GM19328 (cell line): Measurements from ENCODE around the gene EVL.

ENCODE experiments used
- ATAC-seq: cut with Tn5 transposase; IDR thresholded peaks from one replicate; pipeline ENCODE4 v1.9.1; 2021; ENCODE audit warnings: mild to moderate bottlenecking, moderate library complexity; ENCODE audit not compliant: unreplicated experiment

EVL gene

GRCh38 chr14:100107236-100107635 is 42.0 kb downstream of the EVL start:
- ATAC-seq: no peak

- no peak for ATAC-seq
These were observed 43.0 kb downstream of the EVL start for GRCh38 chr14:100108042-100108825.

DNA sequence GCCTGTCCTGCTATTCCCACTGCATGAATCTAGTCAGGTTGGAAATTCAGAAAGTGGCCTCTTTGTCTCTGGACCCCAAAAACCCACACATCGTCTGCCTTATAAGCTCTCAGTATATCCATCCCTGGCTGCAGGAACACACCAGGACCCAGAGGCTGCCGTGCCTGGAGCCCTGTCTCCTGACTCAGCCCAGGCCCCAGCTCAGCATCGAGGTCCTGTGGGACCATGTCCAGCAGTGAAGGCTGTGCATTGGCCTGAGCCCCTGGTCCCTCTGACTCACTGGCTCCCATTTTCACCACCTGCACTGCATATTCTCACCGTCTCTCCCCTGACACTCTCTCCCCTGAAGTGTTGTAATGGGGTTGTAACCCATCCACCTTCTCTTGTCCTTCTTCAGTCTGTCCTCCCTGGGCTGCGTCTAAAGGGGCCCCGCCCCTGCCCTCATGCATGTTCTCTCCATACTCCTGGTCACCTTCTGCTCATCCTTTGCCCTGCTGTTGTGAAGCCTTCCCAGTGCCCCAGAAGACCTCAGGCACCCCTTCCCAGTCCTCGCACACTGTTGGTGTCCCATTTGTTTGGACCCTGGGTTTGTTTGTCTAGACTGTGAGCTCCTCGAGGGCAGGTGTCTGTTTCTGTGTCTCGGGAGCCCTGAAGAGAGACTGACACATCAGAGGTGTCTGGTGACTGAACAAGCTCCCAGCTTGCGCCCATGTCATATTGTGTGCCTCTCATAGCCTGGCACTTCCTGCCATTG is 43.8 kb downstream of the EVL start:
- ATAC-seq: no peak

DNA sequence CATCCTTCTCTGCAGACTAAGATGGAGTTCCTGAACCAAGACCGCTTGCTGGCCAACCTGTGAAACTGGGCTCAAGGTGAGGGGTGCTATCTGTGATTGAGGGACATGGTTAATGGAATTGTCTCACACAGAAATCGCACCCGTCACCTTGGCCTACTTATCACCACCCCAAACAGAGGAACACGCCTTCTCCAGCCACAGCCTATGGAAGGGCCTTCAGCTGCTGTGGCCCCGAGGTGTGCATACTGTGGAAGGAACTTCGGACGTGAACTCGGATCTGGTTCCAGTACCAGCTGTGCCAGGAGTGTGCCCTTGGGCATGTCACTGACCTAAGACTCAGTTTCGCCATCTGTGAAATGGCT is 44.4 kb downstream of the EVL start:
- ATAC-seq: no peak

DNA sequence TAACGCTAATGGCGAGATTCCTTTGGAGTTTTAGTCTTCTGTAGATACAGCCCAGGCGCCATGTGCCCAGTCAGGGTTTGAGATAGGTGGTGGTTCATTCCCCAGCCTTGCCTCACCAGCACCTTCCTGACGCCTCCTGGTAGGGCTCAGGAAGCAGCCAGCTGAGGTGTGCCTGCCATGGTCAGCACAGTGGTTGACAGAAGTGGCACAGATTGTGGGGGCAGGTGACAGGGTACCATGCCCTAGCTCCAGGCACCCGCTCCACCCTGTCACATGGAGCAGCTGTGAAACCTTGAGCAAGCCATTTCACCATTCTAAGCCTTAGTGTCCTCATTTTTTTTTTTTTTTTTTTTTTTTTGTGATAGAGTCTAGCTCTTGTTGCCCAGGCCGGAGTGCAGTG is 45.6 kb downstream of the EVL start:
- ATAC-seq: no peak

GRCh38 chr14:100111931-100112704 is 46.9 kb downstream of the EVL start:
- ATAC-seq: no peak

- no peak for ATAC-seq
These were observed 49.0 kb downstream of the EVL start for GRCh38 chr14:100114109-100114765.

DNA sequence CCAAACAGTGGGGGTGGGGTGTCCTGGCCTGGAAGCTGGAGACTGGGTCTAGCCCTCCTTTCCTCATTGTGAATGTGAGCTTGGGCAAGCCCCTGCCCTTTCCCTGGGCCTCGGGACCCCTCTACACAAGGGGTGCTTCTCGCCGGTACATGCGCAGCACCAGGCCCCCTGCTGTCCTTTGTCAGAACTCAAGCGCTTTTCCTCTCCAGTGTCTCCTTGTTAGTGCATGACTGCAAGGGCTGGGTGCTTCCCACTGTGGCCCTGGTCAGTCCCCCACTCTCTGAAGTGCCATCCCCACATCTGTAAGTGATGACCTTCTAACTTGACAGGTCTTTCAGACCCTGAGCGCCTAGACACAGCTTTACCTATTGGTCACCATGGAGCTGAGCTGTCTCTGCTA is 50.0 kb downstream of the EVL start:
- no peak for ATAC-seq

DNA sequence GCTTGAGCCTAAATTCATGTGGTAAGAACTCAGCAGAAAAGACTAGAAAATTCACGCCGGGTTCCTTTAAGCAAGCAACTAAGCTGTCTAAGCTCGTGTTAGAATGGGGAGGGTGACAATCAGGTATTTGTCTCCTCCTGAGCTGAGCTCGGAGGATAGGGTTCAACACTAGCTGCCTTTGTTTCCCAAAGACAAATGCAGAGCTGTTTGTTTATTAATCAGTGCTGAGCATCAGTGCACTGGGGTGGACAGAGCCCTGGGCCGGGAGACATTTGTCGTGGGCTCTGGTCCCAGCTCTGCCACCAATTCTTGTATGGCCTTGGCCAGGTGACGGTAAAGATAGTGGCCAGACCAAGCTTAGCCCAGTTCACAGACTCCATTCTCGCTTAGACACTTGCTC is 50.5 kb downstream of the EVL start:
- no peak for ATAC-seq

DNA sequence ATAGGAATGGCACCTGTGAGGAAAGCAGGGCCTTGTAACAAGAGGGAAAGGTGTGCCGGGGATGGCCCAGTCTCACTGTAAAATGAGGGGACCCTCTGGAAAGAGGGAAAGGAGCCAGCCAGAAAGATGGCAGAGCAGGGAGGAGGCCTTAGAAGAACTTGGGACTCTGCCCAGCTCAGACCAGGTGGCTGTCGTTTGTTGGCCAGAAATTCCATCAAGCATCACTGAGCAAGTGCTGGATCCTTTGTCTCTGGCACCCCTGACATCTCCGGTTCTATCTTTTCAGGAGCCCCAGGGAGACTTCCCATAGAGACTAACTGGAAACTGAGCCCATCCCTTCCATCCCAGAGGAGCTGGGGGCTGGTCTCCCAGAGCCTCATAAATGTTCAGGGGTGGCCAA is 50.9 kb downstream of the EVL start:
- ATAC-seq: no peak

- no peak for ATAC-seq
These were observed 51.8 kb downstream of the EVL start for GRCh38 chr14:100117026-100117425.

DNA sequence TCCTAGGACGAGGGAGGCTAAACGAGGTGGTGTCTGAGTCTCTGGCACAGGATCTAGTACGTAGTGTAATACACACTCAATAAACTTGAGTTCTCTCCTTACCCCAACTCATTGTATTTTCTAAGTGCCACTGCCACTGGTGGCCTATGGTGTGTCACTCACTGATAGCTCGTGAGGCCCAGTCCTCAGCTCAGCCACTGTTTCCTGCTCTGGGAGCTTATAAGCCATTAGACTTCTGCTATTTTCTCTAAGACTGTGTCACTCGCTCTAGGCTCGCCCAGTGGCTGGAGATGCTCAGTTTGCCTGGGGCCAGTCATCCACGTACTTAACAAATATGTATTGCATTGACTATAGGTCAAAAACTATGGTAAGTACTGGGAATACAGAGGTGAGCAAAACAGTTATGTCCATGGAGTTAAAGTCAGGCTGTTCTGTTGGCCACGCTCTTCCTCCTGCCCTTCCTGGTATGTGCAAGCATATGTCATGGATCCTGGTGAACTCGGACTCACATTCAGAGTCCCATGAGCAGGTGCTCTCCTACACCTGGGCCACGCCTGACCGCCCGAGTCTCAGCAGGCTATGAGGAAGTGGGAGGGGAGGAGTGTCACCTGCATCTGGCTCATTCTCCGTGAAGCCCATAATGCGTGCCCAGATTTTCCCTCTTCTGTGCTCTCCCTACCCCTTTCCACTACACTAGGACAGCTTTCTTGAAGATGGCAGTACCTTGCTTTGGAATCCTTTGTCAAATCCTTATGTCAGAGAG is 52.6 kb downstream of the EVL start:
- ATAC-seq: no peak

- ATAC-seq: no peak
These were observed 53.3 kb downstream of the EVL start for GRCh38 chr14:100118396-100119011.

DNA sequence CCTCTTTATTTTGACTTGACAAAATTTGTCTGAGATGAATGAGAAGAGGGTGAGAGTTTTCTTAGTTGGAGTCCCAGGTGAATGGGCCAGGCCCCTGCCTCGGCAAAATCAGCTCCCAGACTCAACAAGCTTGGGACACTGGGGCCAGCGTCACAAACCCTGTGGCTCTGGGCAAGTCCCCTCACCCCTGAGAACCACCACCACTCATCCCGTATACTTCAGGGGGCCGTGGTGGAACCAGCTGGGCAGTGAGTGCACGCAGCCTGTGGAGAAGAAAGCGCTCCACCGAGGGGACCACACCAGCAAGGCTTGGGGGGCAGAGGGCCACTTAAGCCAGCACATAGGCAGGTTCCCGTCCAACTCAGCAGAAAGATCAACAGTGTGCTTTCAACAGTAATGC is 54.0 kb downstream of the EVL start:
- ATAC-seq: no peak

- ATAC-seq: no peak
These were observed 55.5 kb downstream of the EVL start for GRCh38 chr14:100120522-100121269.

DNA sequence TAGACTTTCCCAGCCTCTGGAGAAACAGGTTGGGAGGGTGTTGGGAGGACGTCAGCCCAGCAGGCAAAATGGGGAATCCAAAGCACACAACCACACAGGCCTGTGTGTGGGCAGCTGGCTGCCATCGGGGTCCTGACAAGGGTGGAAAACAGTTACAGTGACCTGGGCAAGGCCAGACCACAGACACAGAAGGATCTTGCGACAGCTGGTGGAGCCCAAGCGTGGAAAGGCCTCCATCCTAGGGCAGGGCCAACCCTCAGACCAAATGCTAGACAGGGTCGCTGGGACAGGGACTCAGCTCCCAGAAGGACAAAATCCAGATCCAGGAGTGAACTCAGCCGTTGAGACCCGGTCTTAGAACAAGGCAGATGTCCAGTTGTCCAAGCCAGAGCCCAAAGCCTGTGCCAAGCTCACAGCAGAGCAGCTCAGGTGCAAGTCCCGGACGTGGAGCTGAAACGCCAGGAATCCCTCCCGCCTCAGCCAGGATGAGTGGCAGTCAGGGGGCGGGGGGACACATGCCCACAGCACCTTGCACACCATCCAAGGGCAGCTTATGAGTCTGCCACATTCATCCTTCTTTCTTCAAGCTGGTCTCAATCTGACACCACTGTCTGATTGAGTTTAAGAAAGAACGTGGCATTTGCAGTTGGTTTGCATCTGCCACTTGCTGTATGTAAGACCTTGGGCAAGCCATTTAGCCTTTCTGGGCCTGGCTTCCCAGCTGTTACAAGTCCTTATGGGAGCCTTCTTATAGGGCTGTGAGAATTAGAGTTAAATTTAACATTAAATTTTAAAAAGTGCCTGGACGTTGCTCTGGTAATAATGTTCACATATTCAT is 56.6 kb downstream of the EVL start:
- no peak for ATAC-seq

- no peak for ATAC-seq
These were observed 57.4 kb downstream of the EVL start for GRCh38 chr14:100122481-100123223.

- no peak for ATAC-seq
These were observed 58.4 kb downstream of the EVL start for GRCh38 chr14:100123618-100124017.
